HEK293T (cell line): ENCODE results near the gene PLET1.

Experiments used
- ARNT ChIP-seq: fragments of 450-650 bp; IDR thresholded peaks from 2 replicates; pipeline ENCODE4 v1.6.1; 2017; ENCODE audit warnings: mild to moderate bottlenecking
- CTBP1 ChIP-seq: fragments of 450-650 bp; IDR thresholded peaks from 2 replicates; pipeline ENCODE4 v1.6.1; 2016; ENCODE audit warnings: borderline replicate concordance
- ELF4 ChIP-seq: fragments of 450-650 bp; IDR thresholded peaks from 2 replicates; pipeline ENCODE4 v1.6.1; 2017; ENCODE audit warnings: antibody characterized with exemption
- FOXM1 ChIP-seq: fragments of 450-650 bp; IDR thresholded peaks from 2 replicates; pipeline ENCODE4 v1.6.1; 2017; ENCODE audit warnings: mild to moderate bottlenecking, borderline replicate concordance
- HDGF ChIP-seq: fragments of 450-650 bp; IDR thresholded peaks from 2 replicates; pipeline ENCODE4 v1.6.1; 2017; ENCODE audit warnings: antibody characterized with exemption, borderline replicate concordance
- LEF1 ChIP-seq: fragments of 450-650 bp; IDR thresholded peaks from 2 replicates; pipeline ENCODE4 v1.6.1; 2017; ENCODE audit warnings: mild to moderate bottlenecking, borderline replicate concordance
- NFRKB ChIP-seq: fragments of 450-650 bp; IDR thresholded peaks from 2 replicates; pipeline ENCODE4 v1.6.1; 2016; ENCODE audit warnings: mild to moderate bottlenecking, moderate library complexity
- SP1 ChIP-seq: fragments of 450-650 bp; IDR thresholded peaks from 2 replicates; pipeline ENCODE4 v1.6.1; 2017
- SUZ12 ChIP-seq: fragments of 450-650 bp; IDR thresholded peaks from 2 replicates; pipeline ENCODE4 v1.6.1; 2016; ENCODE audit warnings: mild to moderate bottlenecking
- TARDBP ChIP-seq: fragments of 450-650 bp; IDR thresholded peaks from 2 replicates; pipeline ENCODE4 v1.6.1; 2016

GRCh38 chr11:112226831-112227401 lies 33.7 kb downstream of the PLET1 start:
- TF ChIP-seq LEF1, result no peak
- no peak for TF ChIP-seq SP1
- TF ChIP-seq CTBP1, result no peak
- TF ChIP-seq SUZ12, result no peak
- no peak for TF ChIP-seq NFRKB
- no peak for TF ChIP-seq ELF4
- no peak for TF ChIP-seq ARNT
- no peak for TF ChIP-seq HDGF
- TF ChIP-seq TARDBP, result no peak
- no peak for TF ChIP-seq FOXM1
